Measurements from ENCODE around the gene RFFL. TPM values are rescaled to one million over a fixed set of nuclear protein-coding genes. Genes with fewer than 3 reads are reported as not detected.

RFFL gene
- polyA plus RNA-seq, 3 donors: 22.1 to 26.2 (median 22.9) TPM

- DNase-seq (ENCODE audit: extremely low read depth in 1 of 11, low read depth in 9 of 11, low spot score in 4 of 11): no peak
These were observed 23.5 kb upstream of the RFFL start for GRCh38 chr17:35086931-35087573.

DNA sequence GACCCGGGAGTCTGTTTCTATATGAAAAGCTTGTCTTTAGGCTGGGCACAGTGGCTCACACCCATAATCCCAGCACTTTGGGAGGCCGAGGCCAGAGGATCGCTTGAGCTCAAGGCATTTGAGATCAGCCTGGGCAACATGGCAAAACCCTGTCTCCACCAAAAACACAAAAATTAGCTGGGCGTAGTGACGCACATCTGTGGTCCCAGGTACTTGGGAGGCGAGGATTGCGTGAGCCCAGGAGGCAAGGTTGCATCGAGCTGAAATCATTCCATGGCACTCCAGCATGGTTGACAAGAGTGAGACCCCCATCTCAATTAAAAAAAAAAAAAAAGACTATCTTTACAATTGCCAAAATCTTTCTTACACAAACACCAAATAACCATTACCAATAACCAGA, 22.7 kb upstream of the RFFL start:
- DNase-seq (ENCODE audit: extremely low read depth in 1 of 11, low read depth in 9 of 11, low spot score in 4 of 11): no peak

GRCh38 chr17:35084987-35085386, 21.5 kb upstream of the RFFL start:
- no peak for DNase-seq (ENCODE audit: extremely low read depth in 1 of 11, low read depth in 9 of 11, low spot score in 4 of 11)

GRCh38 chr17:35083071-35083470, 19.6 kb upstream of the RFFL start:
- no peak for DNase-seq (ENCODE audit: extremely low read depth in 1 of 11, low read depth in 9 of 11, low spot score in 4 of 11)

DNA sequence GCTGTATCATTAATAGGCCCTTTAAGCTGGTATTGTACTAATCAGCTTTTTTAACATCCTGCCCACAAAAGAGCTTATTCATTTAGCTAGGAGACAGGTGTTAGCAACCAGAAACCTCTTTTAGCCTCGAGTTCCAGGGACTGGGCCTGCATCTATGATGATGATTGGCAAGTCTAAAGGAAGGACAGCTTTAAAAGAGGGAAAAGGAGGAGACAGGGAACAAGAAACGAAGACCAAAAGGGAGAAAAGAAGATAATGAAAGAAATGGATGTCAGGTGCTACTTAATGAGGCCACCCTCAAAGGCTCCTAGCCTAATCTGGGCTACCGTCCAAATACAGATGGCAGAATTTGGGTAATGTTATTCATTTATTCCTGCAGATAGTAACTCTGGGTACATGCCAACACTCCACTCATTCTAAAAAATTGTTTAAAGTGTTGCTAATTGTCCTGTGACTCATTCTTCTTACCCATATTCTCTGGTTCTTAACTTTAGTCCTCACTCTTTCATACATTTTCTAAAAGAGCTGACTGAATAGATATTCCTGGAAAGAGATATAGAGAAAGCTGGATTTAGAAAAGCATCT, 18.7 kb upstream of the RFFL start:
- no peak for DNase-seq (ENCODE audit: extremely low read depth in 1 of 11, low read depth in 9 of 11, low spot score in 4 of 11)

DNA sequence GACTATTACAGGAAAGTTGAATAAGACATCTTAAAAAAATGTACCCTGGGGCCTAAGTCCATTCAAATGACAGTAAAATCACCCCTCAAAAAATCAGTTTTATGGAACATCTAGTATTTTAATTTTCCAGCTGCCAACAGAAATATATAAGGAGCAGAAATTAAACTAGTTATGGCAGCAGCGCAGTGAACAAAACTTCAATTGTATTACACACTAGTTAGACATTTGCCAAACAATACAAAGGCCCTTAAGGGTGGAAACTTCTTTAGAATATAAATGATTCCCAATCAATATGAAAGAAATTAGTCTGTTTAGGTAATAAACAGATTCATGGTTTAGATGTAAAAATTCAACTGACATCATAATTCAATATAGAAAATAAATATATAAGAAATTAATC, 18.1 kb upstream of the RFFL start:
- DNase-seq (ENCODE audit: extremely low read depth in 1 of 11, low read depth in 9 of 11, low spot score in 4 of 11): no peak

- DNase-seq (ENCODE audit: extremely low read depth in 1 of 11, low read depth in 9 of 11, low spot score in 4 of 11): no peak
These were observed 17.0 kb upstream of the RFFL start for GRCh38 chr17:35080536-35080935.

GRCh38 chr17:35079547-35080423, 16.3 kb upstream of the RFFL start:
- DNase-seq (ENCODE audit: extremely low read depth in 1 of 11, low read depth in 9 of 11, low spot score in 4 of 11): no peak

DNA sequence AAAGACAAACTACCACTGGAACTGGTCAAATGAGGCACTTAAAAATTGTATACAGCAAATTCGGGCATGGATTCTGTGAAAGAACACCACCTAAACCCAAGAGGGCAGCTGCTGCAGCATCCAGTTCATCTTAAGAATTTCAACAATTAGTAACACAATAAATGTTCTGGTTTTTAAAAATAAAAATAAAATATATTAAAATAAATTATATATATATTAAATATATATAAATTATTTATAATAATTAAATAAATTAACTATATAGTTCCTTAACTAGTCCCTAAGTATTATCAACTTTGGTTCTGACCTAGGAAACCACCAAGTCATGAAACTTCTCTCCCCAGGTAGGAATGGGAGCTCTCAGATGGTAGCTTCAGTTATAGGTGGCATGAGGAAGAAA, 13.4 kb upstream of the RFFL start:
- no peak for DNase-seq (ENCODE audit: extremely low read depth in 1 of 11, low read depth in 9 of 11, low spot score in 4 of 11)

DNA sequence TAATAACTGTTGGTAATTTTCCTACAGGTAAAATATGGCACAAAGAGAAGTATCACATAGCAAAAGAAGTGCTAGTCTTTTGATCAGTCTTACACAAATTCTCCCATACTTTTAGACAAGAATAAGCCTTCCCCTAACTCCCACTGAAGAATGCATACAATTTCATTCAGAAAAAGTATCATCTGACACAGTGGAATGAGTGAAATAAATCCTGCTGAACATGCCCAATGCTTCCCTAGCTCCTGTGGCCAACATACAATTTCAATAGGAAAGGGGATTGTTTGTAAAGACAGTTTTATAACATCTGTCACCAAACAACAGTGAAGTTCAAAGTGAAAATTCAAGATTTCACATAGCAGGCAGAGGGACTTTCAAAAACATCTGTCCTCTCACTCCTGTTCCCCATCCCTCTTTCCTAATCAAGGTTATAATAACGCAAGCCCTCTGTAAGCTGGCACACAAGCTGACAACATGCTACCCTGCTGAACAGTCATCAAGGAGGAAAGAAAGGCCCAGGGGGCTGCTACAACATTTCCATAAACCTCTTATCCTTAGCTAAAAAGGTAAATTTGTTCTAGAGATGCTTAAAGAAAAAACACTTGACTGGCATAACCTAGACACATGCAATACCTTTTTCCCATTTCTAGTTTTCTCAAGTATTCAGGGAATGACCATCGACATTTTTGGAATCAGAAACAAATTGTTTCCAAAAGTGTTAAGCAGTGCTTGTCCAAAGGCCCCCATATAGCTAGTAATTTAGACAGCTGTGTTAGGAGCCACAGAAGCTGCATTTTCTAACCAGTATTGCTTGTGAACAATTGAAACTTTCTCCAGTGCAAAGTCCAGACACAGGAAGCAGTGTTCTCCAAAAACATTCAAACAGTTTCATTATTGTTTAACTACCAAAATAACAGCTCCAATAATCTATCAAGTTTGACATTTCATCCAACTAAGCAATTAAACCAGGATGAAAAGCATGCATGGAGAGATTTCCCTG, 11.5 kb upstream of the RFFL start:
- DNase-seq (ENCODE audit: extremely low read depth in 1 of 11, low read depth in 9 of 11, low spot score in 4 of 11): no peak

DNA sequence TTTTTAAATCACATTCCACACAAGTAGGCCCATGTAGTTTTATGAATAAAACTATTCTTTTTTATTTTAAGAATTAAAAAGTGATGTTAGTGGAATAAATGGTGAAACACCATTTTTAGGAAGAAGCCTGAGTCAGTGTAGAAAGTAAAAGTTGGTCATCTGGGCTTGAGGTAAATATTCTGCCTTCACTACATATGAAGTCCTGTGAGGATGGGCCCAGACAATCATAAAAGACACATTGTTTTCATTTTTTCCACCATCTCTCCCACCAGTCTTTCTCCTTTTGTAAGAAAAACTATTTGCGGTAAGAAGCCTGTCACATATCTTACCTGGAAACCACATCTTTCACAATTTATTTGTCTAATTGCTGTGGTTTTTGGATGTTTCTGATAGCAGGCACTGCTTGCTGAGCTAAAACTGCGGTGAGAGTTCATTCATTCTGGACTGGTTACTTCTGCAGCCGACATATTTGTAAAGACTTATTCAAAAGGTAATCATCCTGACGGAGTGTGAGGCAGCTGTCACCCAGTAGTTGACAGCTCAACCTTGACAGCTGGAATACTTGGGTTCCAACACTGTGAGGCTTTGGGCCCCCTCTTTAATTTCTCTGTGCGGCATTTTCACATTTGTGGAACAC, 10.6 kb upstream of the RFFL start:
- DNase-seq (ENCODE audit: extremely low read depth in 1 of 11, low read depth in 9 of 11, low spot score in 4 of 11): no peak

- no peak for DNase-seq (ENCODE audit: extremely low read depth in 1 of 11, low read depth in 9 of 11, low spot score in 4 of 11)
These were observed 9.8 kb upstream of the RFFL start for GRCh38 chr17:35073183-35073790.

- no peak for DNase-seq (ENCODE audit: extremely low read depth in 1 of 11, low read depth in 9 of 11, low spot score in 4 of 11)
These were observed 5.8 kb upstream of the RFFL start for GRCh38 chr17:35069311-35069710.

DNA sequence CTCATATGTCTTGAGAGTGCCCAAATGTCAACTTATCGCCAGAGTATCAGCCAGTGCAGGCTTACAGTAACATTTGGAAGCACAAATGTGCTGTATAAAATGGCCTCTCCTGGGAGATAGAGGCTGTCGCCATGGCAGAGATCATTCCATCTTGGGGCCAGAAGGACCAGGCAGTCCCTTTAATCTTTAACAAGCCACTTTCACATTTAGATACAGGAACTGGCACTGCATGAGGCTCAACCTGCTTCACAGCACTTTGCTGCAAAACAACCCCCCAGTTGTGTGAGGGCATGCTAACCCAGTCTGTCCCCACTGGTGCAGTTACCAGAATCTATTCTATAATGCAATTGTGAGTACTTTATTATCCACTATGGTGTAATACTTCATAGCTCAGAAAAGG, 4.7 kb upstream of the RFFL start:
- DNase-seq (ENCODE audit: extremely low read depth in 1 of 11, low read depth in 9 of 11, low spot score in 4 of 11): no peak

DNA sequence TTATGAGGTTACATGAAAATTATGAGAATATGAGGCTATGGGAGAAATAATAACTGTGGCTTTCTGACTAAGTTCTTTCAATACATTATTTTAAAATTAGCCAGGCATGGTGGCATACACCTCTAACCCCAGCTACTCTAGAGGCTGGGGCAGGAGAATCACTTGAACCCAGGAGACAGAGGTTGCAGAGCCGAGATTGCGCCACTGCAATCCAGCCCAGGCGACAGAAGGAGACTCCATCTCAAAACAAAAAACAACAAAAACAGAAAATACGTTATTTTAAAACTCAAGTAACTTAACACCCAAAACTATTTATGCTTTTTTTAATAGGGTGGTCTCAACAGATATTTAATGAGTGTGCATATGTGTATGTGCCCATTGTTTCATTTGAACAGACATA, 2.4 kb upstream of the RFFL start:
- no peak for DNase-seq (ENCODE audit: extremely low read depth in 1 of 11, low read depth in 9 of 11, low spot score in 4 of 11)

DNA sequence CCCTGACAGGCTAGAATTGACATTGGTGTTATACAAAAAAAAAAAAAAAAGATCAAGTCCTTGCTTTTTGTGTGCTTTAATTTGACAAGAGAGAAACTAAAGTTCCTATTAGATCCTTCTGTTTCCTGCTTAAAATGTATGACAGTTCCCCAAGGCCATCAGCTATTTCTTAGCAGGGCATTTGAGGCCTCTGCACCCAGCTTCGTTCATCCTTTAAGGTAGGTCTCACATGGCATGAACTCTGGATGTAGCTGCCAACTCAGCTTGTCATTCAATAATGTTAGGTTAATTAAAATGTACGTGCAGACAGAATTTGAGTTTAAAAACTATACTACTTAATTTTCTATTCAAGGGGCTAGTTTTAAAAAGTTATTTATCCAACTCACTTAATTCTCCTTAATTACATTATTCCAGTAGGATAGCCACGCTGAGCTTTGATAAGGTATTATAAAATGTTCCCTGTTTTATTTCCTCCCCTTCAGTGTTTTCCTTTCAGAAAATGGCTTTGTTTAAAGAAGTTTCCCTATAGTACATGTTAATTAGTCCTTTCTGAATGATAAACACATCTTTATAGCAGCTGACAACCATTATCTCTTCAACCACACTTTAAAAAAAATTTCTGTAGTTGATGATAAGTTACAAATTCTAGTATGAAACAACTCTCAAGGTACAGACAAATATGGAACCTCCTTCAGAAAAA, 1.2 kb upstream of the RFFL start:
- no peak for DNase-seq (ENCODE audit: extremely low read depth in 1 of 11, low read depth in 9 of 11, low spot score in 4 of 11)

DNA sequence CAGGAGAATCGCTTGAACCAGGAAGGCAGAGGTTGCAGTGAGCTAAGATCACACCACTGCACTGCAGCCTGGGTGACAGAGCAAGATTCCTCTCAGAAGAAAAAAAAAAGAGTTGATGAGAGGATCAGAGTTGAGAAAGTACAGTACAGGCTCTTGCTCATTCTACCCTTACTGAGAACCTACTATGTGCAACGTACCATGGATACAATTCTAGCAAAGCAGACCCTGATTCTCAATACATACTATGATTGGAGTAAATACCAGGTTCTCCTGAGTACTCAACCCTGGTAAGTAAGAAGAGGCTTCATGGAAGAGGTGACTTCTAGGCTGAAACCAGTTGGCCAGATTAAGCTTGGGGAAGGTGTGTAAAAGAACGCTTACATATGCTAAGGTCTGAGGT, 1.2 kb downstream of the RFFL start:
- no peak for DNase-seq (ENCODE audit: extremely low read depth in 1 of 11, low read depth in 9 of 11, low spot score in 4 of 11)
